ENCODE measurements around the gene TMEM53.

TMEM53 gene

DNA sequence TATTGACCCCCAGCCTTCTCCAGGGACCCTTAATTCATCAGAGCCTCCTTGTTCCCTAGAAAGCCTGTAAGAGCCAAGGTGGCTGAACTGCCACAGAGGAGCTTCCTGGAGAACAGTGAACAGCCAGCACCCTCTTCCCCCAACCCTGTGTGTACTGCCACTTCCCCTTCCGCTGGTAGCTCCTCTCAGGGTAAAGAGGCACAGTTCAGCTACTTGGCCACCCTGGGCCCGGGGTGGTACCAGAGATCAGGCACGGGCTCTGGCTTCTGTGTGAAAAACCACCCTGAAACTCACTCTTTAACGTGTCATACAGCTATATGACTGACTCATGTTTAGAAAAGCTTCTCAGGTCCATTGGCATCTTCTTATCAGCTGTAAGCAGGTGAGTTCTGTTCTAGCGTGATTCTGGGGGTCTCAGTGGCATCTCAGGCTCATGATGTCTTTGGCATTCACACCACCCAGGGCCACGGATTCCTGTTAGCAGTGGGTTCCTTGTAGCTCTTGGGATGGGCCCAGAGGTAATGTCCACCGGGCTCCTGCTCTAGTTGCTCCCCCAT lies 22.6 kb upstream of the TMEM53 start:
- peak; percentile 37 for DNase-seq

DNA sequence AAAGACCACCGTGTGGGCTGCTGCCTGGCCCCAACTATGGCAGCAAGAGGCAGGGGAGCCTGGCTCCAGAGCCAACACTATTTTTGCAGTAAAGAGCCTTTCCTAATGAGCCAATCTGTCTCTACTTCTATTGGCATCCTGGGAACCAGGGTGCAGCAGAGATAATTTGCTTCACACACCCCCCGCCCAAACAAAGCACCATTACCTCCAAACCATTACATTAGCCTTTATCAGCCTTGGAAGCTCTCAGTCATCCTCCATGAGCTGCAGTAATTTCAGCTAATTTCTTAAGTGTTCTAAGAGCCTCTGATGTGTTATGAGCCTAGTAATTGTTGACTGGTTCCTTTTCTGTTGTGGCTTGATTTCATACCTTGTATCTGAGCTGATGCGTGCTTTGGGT lies 21.8 kb upstream of the TMEM53 start:
- DNase-seq = no peak

DNA sequence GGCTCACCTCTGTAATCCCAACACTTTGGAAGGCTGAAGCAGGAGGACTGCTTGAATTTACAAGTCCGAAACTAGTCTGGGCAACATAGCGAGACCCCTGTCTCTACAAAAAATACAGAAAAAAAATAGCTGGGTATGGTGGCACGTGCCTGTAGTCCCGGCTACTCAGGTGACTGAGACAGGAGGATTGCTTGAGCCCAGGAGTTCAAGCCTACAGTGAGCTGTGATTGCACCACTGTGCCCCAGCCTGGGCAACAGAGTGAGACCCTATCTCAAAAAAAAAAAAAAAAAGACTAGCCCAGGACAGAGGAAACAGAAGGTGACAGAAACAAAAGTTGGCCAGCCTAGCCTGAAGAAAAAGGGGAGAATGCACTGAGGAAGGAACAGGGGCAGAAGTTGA lies 21.4 kb upstream of the TMEM53 start:
- no peak for DNase-seq

GRCh38 chr1:44694863-44695478 lies 20.7 kb upstream of the TMEM53 start:
- DNase-seq = no peak

- no peak for DNase-seq
Measured at GRCh38 chr1:44693900-44694299, 19.6 kb upstream of the TMEM53 start.

GRCh38 chr1:44693159-44693558 lies 18.9 kb upstream of the TMEM53 start:
- DNase-seq = no peak

GRCh38 chr1:44689447-44689765 lies 15.1 kb upstream of the TMEM53 start:
- no peak for DNase-seq

GRCh38 chr1:44688760-44689446 lies 14.6 kb upstream of the TMEM53 start:
- no peak for DNase-seq

- no peak for DNase-seq
Measured at GRCh38 chr1:44685881-44686280, 11.6 kb upstream of the TMEM53 start.

DNA sequence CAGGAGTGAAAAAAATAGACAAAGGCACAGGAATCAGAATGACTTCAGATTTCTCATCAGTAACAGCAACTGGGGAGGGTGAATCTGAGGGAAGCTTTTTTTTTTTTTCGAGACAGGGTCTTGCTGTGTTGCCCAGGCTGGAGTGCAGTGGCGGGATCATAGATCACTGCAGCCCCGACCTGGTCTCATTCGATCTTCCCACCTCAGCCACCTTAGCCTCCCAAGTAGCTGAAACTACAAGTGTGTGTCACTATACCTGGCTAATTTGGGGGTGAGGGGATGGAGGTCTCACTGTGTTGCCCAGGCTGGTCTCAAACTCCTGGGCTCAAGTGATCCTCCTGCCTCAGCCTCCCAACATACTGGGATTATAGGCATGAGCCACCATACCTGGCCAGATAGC lies 10.9 kb upstream of the TMEM53 start:
- DNase-seq = no peak

- no peak for DNase-seq
Measured at GRCh38 chr1:44684525-44684924, 10.2 kb upstream of the TMEM53 start.

DNA sequence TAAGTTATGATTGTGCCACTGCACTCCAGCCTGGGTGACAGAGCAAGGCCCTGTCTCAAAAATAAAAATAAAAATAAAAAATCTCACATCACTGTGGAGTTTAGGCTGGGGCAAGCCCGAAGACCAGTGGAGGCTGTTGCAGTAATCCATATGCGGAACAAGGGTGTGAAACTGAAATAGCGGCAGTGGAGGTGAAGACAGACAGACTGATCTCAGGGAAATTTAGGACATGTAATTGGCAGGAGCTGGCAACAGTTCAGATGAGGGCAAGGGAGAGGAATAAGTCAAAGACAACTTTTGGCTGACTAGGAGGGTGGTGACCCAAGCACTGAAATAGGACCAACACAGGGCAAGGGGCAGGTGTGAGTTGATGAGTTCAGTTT lies 8.6 kb upstream of the TMEM53 start:
- no peak for DNase-seq

GRCh38 chr1:44681905-44682882 lies 7.9 kb upstream of the TMEM53 start:
- DNase-seq = no peak

DNA sequence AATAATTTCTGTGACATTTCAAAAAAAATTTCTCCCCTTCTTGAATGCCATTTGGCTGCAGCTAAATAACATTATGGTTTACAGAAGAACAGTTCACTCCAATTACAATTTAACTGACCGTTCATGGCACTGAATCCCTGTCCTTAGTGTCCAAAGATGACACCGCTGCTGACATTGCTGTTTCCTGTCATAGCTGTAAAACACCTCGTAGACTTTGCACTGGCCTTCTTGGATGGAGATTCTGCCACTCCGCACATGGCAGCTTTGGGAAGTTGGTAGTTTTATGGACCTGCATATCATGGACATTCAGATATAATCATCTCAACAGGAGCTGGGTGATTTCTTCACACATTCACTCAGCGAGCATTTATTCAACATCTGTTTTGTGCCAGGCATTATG lies 5.2 kb upstream of the TMEM53 start:
- DNase-seq = no peak

- no peak for DNase-seq
Measured at GRCh38 chr1:44678626-44679025, 4.3 kb upstream of the TMEM53 start.

DNA sequence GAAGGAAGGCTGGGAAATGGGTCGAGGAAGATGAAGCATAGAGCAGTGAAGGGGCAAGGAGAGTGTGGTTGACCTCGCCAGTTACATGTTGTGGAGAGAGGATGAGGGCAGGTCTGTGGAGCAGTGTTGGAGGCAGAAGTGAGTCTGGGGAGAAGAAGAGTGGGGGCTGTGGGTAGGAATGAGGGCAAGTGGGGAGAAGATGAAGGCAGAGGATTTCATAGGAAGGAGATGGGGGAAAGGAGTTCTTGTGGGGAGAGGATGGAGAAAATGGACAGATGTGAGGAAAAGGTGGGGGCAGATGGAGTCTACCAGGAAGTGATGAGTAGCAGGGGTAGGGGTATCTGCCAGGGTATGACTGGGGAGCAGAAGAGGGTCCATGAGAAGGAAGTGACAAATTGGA lies 3.8 kb upstream of the TMEM53 start:
- no peak for DNase-seq

- DNase-seq = no peak
Measured at GRCh38 chr1:44677201-44677766, 3.0 kb upstream of the TMEM53 start.

DNA sequence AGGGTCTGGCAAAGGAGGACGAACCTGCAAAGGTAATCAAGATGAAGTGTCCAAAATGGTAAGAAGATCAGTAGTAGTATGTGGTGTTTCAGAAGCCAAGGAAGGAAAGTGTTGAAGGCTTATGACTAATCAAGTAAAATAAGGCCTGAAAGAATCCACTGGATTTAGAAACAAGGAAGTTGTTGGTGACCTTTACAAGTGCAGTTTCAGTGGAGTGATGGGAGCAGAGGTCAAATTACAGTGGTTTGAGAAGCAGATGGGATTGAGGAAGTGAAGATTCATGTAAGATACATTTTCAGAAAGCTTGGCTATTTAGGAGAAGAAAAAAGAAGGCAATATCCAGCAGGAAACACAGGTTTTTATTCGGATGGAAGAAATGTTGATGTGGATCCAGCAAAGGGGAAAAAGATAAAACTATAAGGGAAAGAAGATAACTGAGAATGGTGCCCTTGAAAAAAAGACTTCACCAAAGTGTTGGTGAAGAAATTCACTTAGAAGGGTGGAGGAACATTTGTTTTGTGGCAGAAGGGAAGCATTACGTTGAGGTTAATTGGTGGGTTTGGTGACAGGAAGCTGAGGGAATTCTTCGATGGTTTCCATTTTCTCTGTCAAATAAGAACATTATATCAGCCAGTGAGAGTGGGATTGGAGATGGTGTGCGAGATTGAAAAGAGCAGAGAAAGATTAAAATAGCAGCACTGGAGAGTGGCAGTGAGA lies 2.4 kb upstream of the TMEM53 start:
- no peak for DNase-seq

DNA sequence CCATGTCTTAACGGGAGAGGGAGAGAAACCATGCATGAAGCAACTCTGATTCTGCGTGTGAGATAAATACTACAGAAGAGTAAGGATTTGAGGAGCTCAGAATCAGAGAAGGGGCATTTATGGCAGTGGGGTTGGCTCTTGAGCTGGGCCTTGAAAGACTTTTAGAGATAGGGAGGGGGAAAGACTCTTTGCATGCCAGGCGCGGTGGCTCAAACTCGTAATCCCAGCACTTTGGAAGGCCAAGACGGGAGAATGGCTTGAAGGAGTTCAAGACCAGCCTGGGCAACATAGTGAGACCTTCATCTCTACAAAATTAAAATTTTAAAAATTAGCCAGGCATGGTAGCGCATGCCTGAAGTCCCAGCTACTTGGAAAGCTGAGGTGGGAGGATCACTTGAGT lies 905 bp upstream of the TMEM53 start:
- no peak for DNase-seq

- no peak for DNase-seq
Measured at GRCh38 chr1:44673675-44674112, 587 bp downstream of the TMEM53 start.

DNA sequence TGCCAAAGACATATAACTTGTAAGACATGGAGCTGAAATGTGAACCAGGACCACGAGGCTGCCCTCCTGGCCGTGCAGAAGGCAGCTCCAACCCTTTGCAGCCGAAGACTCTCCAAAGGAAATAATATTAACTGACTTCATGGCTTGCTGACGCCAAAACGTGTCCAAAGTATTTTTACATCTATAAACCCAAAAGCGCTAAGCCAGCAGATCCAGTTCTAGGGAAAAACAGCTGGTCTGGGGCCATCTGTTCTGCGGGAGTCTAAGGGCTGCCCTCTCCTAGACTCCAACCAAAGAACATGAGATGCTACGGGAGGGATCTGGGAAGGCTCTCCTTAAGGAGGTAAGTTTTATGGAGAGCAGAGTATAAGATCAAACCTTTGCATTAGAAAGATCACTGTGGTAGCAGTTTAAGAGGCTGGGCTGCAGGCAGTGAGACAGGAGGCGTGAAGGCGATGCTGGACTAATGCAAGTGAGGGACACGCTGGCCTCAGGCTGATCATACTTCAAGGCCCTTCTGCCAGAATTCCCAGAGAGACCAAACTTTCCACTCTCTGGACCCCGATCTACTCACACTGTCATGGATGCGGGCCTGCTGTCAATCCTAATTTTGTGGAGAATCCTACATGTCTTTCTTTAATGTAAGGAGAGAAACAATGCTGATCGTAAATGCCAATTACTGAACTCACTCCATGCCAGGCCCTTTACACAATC lies 1.2 kb downstream of the TMEM53 start:
- no peak for DNase-seq
